GM12878 (cell line): Measurements from ENCODE around the gene SETD9. TPM values are rescaled to one million over a fixed set of nuclear protein-coding genes. Genes with fewer than 3 reads are reported as not detected.

Experiments
- ATAC-seq: fragments of 200-7000 bp; cut with Tn5 transposase; 3 replicates; pipeline ENCODE4 v1.9.1; 2020; ENCODE audit warnings: mild to moderate bottlenecking, moderate library complexity
- BruUV-seq: library from RNA; stranded (reverse); fragments of 400-500 nt; replicated peaks from 2 replicates; lab custom pipeline; 2021; lab: Mats Ljungman, UMichigan
- CTCF ChIA-PET: fragments of 300-600 bp; sonication (Branson Sonifier 250); formaldehyde crosslinking; extraction: SDS; loops from one replicate; lab custom pipeline; 2021; ENCODE audit warnings: inconsistent platforms; lab: Yijun Ruan, JAX
- POLR2A ChIA-PET: fragments of 350-600 bp; formaldehyde crosslinking; extraction: SDS; loops from one replicate; lab custom pipeline; 2021; ENCODE audit warnings: inconsistent platforms; lab: Charles Lee
- RAD21 ChIA-PET: fragments of 300-600 bp; sonication (Branson Sonifier 250); formaldehyde crosslinking; loops from one replicate; lab custom pipeline; 2023; ENCODE audit warnings: antibody characterized with exemption; ENCODE audit not compliant: unreplicated experiment; lab: Charles Lee
- SMC1A ChIA-PET: fragments of 300-600 bp; sonication (Branson Sonifier 250); formaldehyde crosslinking; loops from one replicate; lab custom pipeline; 2023; ENCODE audit not compliant: unreplicated experiment, uncharacterized antibody; lab: Charles Lee
- DNase-seq: peaks from one replicate; pipeline ENCODE4 v3.0.0-alpha.2; 2011; ENCODE audit warnings: low read depth, low spot score
- FAIRE-seq: peaks from 3 replicates; lab custom pipeline; 2011; peaks lifted over from hg19 to GRCh38; lab: Jason Lieb, UNC
- H2AFZ ChIP-seq: 2 replicates; pipeline ENCODE4 v1.6.0; 2011; ENCODE audit warnings: low read depth, low read length, control low read depth; ENCODE audit not compliant: control insufficient read depth
- H3K27ac ChIP-seq: 2 replicates; pipeline ENCODE4 v1.5.1; 2011; ENCODE audit warnings: control low read depth; ENCODE audit not compliant: control insufficient read depth, insufficient read depth
- H3K27me3 ChIP-seq, 2 experiments: replicated peaks in 1 of 2; 2 replicates each; pipeline versions ENCODE4 v1.6.0 to v1.6.1; 2011; ENCODE audit warnings: low read length in 1 of 2; ENCODE audit not compliant: control insufficient read depth in 2 of 2, insufficient read depth in 2 of 2
- H3K36me3 ChIP-seq, 2 experiments: 2 replicates each; pipeline ENCODE4 v1.5.1; 2011; ENCODE audit warnings: low read length in 1 of 2; ENCODE audit not compliant: control insufficient read depth in 2 of 2, insufficient read depth in 2 of 2
- H3K4me1 ChIP-seq: 2 replicates; pipeline ENCODE4 v1.6.1; 2011; ENCODE audit warnings: mild to moderate bottlenecking, low read length, moderate library complexity, mixed read lengths; ENCODE audit not compliant: control insufficient read depth, insufficient read depth
- H3K4me2 ChIP-seq: 2 replicates; pipeline ENCODE4 v1.6.0; 2011; ENCODE audit warnings: control low read depth; ENCODE audit not compliant: control insufficient read depth, insufficient read depth
- H3K4me3 ChIP-seq: fragments of 200-600 bp; sonication (generic); 2 replicates; pipeline ENCODE4 v1.5.1; 2016
- H3K79me2 ChIP-seq: 2 replicates; pipeline ENCODE4 v1.6.0; 2011; ENCODE audit warnings: low read length; ENCODE audit not compliant: control insufficient read depth, insufficient read depth
- H3K9ac ChIP-seq: 2 replicates; pipeline ENCODE4 v1.8.0; 2011; ENCODE audit warnings: low read length, control low read depth, mixed read lengths; ENCODE audit not compliant: control insufficient read depth, insufficient read depth
- H3K9me3 ChIP-seq: replicated peaks from 3 replicates; pipeline ENCODE4 v1.5.1; 2011; ENCODE audit warnings: mild to moderate bottlenecking, low read length; ENCODE audit not compliant: control insufficient read depth, insufficient read depth
- H4K20me1 ChIP-seq: 2 replicates; pipeline ENCODE4 v1.6.0; 2011; ENCODE audit not compliant: control insufficient read depth, insufficient read depth
- ATF7 ChIP-seq: fragments of 450-650 bp; IDR thresholded peaks from 2 replicates; pipeline ENCODE4 v1.6.1; 2016; ENCODE audit warnings: low read depth, mild to moderate bottlenecking
- BCL11A ChIP-seq: IDR thresholded peaks from 2 replicates; pipeline ENCODE4 v1.6.1; 2011; ENCODE audit warnings: low read depth, low read length
- CHD2 ChIP-seq: IDR thresholded peaks from 2 replicates; pipeline ENCODE4 v1.6.1; 2011; ENCODE audit warnings: low read depth, low read length, improper control_type of control experiment, borderline replicate concordance
- CREB1 ChIP-seq: IDR thresholded peaks from 2 replicates; pipeline ENCODE4 v1.6.1; 2012; ENCODE audit warnings: low read depth, mild to moderate bottlenecking, inconsistent platforms
- EED ChIP-seq: sonication (generic); IDR thresholded peaks from 2 replicates; pipeline ENCODE4 v1.6.1; 2016; ENCODE audit warnings: antibody characterized with exemption, low read depth
- IKZF2 ChIP-seq, 2 experiments: fragments of 450-650 bp; IDR thresholded peaks; 2 replicates each; pipeline ENCODE4 v1.6.1; 2017; ENCODE audit warnings: mild to moderate bottlenecking in 2 of 2, moderate library complexity in 2 of 2
- IRF5 ChIP-seq: fragments of 450-650 bp; IDR thresholded peaks from 2 replicates; pipeline ENCODE4 v1.6.1; 2017; ENCODE audit warnings: borderline replicate concordance
- MTA2 ChIP-seq: fragments of 450-650 bp; IDR thresholded peaks from 2 replicates; pipeline ENCODE4 v1.6.1; 2016; ENCODE audit warnings: low read depth, mild to moderate bottlenecking, moderate library complexity
- NRF1 ChIP-seq: conservative IDR thresholded peaks from 2 replicates; pipeline ENCODE4 v1.6.1; 2011; ENCODE audit warnings: mild to moderate bottlenecking, low read depth, low read length, improper control_type of control experiment
- PML ChIP-seq: IDR thresholded peaks from 2 replicates; pipeline ENCODE4 v1.6.1; 2012; ENCODE audit warnings: low read length, inconsistent platforms
- POLR2AphosphoS2 ChIP-seq: IDR thresholded peaks from 2 replicates; pipeline ENCODE4 v1.6.1; 2011; ENCODE audit warnings: low read depth, mild to moderate bottlenecking, low read length, improper control_type of control experiment, moderate library complexity
- POLR2AphosphoS5 ChIP-seq: IDR thresholded peaks from 2 replicates; pipeline ENCODE4 v1.6.1; 2011; ENCODE audit warnings: mild to moderate bottlenecking, low read length, inconsistent platforms
- PRDM15 ChIP-seq: fragments of 450-650 bp; formaldehyde crosslinking; IDR thresholded peaks from 2 replicates; pipeline ENCODE4 v1.4.0; 2020; ENCODE audit warnings: mild to moderate bottlenecking, moderate library complexity
- RAD21 ChIP-seq: IDR thresholded peaks from 2 replicates; pipeline ENCODE4 v1.6.1; 2011; ENCODE audit warnings: mild to moderate bottlenecking, low read depth, low read length, moderate library complexity; ENCODE audit not compliant: insufficient read depth
- RELB ChIP-seq: fragments of 450-650 bp; IDR thresholded peaks from 2 replicates; pipeline ENCODE4 v1.6.1; 2017; ENCODE audit warnings: low read depth, mild to moderate bottlenecking, moderate library complexity
- TCF12 ChIP-seq: IDR thresholded peaks from 2 replicates; pipeline ENCODE4 v1.6.1; 2011; ENCODE audit warnings: low read depth, mild to moderate bottlenecking, low read length
- WGBS: methylation state at CpG from one replicate; pipeline ENCODE4 v1.1.6; 2016; ENCODE audit warnings: low lambda C conversion rate; ENCODE audit not compliant: insufficient replicate concordance, insufficient coverage; ENCODE audit errors: missing lambda C conversion rate; 5-methylcytosine and 5-hydroxymethylcytosine counted together
- in situ Hi-C: fragments of 300-500 bp; cut with MboI; formaldehyde crosslinking; loops from 9 replicates; pipeline ENCODE4 v1.14.3; 2018; ENCODE audit warnings: mixed read lengths
- intact Hi-C: fragments of 100-400 bp; cut with micrococcal nuclease; formaldehyde crosslinking; loops from one replicate; pipeline ENCODE4 v1.14.2; 2022; ENCODE audit not compliant: unreplicated experiment
- polyA plus RNA-seq, 11 experiments: library from polyadenylated mRNA; depleted of rRNA in 4 of 11; unstranded in 6 of 11; stranded (reverse) in 5 of 11; fragments of >200 nt; fragmentation: Nextera tagmentation in 4 of 11; fragmentation: Illumina TruSeq in 1 of 11; extraction: Ambion mirVana in 4 of 11; extraction: Trizol in 1 of 11; gene quantifications; 1 replicate in 1 of 11; 2 replicates in 10 of 11; pipeline versions ENCODE4 v1.2.1 to v1.2.3, GENCODE V29; 2011 to 2016; ENCODE audit warnings: inconsistent platforms in 2 of 11, missing spikeins in 2 of 11, low read depth in 1 of 11
- total RNA-seq, 4 experiments: library from RNA; depleted of rRNA in 3 of 4; stranded (reverse); fragments of >200 nt in 3 of 4; fragmentation: Illumina TruSeq in 1 of 4; extraction: Trizol in 1 of 4; gene quantifications; 2 replicates each; pipeline versions ENCODE4 v1.2.1 to v1.2.3, GENCODE V29; 2013 to 2021

The SETD9 gene
- total and polyA plus RNA-seq, 10 of the 15 experiments (the other 5 are each of a cell fraction or from before 2014, with no cell fraction given) = 8.7 to 17.8 (median 12.6) TPM

- H3K9ac ChIP-seq = peak overlapping the region; percentile 81
- H2AFZ ChIP-seq = peak overlapping the region; percentile 67
- FAIRE-seq (peak; percentile 23), DNase-seq (no peak), ATAC-seq (peak; percentile 28)
- H3K4me1 ChIP-seq = peaks cover 7% of the 10 kb centered on the region
- SMC1A ChIA-PET = interaction anchor here (0.7 to 3.0 kb wide), 16 partner anchors 8 to 646 kb away, joined by 3 to 15 read pairs (median 5); no protein-coding TSS in a partner anchor
- WGBS = 4% methylated on average over 29 of the region's 29 CpGs
- in situ Hi-C loops = loop anchor here (25.0 kb wide), 1 partner anchor 1552 kb away; the partner anchor contains the start of gene PLK2
- H3K4me3 ChIP-seq = peak overlapping the region; percentile 71
- BruUV-seq = TSS peak; percentile 86
- H3K4me2 ChIP-seq = peak overlapping the region; percentile 99
- no peaks in the 10 kb centered on the region for H3K27me3 ChIP-seq
- H3K36me3 ChIP-seq = no peaks in the 10 kb centered on the region
- H3K9me3 ChIP-seq = no peaks in the 10 kb centered on the region
- H4K20me1 ChIP-seq = no peaks in the 10 kb centered on the region
- RAD21 ChIA-PET = interaction anchor here (0.6 to 2.6 kb wide), 12 partner anchors 8 to 1810 kb away, joined by 4 to 15 read pairs (median 5); partner anchors contain the start of gene GPBP1
- CTCF ChIA-PET = interaction anchor here (0.6 to 3.3 kb wide), 12 partner anchors 10 to 1604 kb away, joined by 3 to 17 read pairs (median 5); no protein-coding TSS in a partner anchor
- peak overlapping the region; percentile 88 for H3K27ac ChIP-seq
- POLR2A ChIA-PET = interaction anchor here (0.9 to 1.5 kb wide), 9 partner anchors 10 to 271 kb away, joined by 3 to 8 read pairs (median 4); partner anchors contain the start of gene GPBP1
- peaks cover 2% of the 10 kb centered on the region; the same call in 1 of the 2 replicates for H3K79me2 ChIP-seq
- intact Hi-C loops = no loop called here
- TF ChIP-seq TCF12 (peak; percentile 13; the same call in 1 of the 2 replicates), POLR2AphosphoS5 (0 out of 2 replicates have a peak, but pooled peaks have one; percentile 12), NRF1 (no peak), PRDM15 (CRISPR knock-in tag) (no peak), RAD21 (no peak), CHD2 (0 out of 2 replicates have a peak, but pooled peaks have one; percentile 8), BCL11A (no peak), RELB (peak; percentile 22; the same call in 1 of the 2 replicates), CREB1 (peak; percentile 77), IRF5 (no peak), EED (peak; percentile 33; the same call in 1 of the 2 replicates), PML (no peak), POLR2AphosphoS2 (no peak), ATF7 (0 out of 2 replicates have a peak, but pooled peaks have one; percentile 6), IKZF2 (IDR thresholded peaks at IDR 0.05) (peak; percentile 7 to 26; a peak in 2 of 4 replicates), MTA2 (0 out of 2 replicates have a peak, but pooled peaks have one; percentile 28)
Observed at GRCh38 chr5:56910210-56910965, 992 bp downstream of the SETD9 start.
